Peyer's patch (tissue), 4 donors: ENCODE results near the gene KCNAB1.

Experiments used
- POLR2A ChIP-seq, 2 donors: fragments of 450-650 bp; IDR thresholded peaks; one replicate each; pipeline ENCODE4 v1.5.1; 2017; ENCODE audit warnings: antibody characterized with exemption in 2 of 2, mild to moderate bottlenecking in 2 of 2, moderate library complexity in 2 of 2
- TF ChIP-seq, protein P1 (sequence below), 6 experiments: fragments of 450-650 bp in 4 of 6; fragments of 200-600 bp in 2 of 6; sonication (generic) in 1 of 6; IDR thresholded peaks; one replicate each; pipeline ENCODE4 v1.5.1; 2017 to 2019; ENCODE audit warnings: antibody characterized with exemption in 6 of 6, mild to moderate bottlenecking in 3 of 6, moderate library complexity in 1 of 6

GRCh38 chr3:156290924-156291271 is 170.5 kb downstream of the KCNAB1 start:
- TF ChIP-seq, protein P1, sequence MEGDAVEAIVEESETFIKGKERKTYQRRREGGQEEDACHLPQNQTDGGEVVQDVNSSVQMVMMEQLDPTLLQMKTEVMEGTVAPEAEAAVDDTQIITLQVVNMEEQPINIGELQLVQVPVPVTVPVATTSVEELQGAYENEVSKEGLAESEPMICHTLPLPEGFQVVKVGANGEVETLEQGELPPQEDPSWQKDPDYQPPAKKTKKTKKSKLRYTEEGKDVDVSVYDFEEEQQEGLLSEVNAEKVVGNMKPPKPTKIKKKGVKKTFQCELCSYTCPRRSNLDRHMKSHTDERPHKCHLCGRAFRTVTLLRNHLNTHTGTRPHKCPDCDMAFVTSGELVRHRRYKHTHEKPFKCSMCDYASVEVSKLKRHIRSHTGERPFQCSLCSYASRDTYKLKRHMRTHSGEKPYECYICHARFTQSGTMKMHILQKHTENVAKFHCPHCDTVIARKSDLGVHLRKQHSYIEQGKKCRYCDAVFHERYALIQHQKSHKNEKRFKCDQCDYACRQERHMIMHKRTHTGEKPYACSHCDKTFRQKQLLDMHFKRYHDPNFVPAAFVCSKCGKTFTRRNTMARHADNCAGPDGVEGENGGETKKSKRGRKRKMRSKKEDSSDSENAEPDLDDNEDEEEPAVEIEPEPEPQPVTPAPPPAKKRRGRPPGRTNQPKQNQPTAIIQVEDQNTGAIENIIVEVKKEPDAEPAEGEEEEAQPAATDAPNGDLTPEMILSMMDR (IDR thresholded peaks at IDR 0.05) = no peak
- TF ChIP-seq POLR2A (IDR thresholded peaks at IDR 0.05) = no peak
